Measurements from ENCODE around the gene LRP1B.

The LRP1B gene

GRCh38 chr2:141063406-141063805, 1067.4 kb downstream of the LRP1B start:
- no peak for DNase-seq

- DNase-seq, result no peak
These were observed 1068.4 kb downstream of the LRP1B start for GRCh38 chr2:141062443-141062842.

DNA sequence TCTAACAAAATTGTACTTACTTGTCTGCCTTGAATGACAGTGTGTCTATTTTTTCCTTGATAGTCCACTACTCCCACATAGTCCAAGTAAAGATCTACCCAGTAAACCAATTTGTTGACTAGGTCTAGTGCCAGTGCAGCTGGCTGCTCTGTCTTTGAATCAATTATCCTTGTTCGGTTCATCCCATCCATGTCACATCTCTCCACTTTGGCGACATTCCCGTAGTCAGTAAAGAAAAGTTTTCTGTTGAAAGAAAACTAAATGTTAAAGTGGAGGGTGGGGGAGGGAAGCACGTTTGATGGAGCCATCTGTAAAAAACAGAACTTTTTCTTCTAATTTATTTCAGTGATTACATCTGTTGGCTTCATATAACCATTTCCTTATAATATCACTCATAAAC, 1068.8 kb downstream of the LRP1B start:
- DNase-seq, result no peak

DNA sequence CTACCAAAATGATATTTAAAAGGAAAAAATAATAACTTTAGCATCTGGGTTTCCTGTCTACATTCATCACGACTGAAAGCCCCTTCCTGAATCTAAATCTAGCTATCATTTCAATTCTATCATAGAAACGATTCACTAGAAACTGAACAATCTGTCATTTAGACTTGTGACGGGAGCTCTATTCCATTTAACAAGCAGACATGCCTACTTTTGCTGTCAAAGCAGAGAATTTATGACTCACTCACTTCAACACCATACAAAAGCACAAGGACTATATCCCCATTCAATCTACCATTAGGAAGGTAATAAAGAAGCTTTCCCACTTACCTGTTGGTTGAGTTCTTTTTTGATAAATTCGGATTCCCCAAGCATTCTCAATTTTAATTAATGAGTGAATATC, 1072.3 kb downstream of the LRP1B start:
- DNase-seq, result no peak

DNA sequence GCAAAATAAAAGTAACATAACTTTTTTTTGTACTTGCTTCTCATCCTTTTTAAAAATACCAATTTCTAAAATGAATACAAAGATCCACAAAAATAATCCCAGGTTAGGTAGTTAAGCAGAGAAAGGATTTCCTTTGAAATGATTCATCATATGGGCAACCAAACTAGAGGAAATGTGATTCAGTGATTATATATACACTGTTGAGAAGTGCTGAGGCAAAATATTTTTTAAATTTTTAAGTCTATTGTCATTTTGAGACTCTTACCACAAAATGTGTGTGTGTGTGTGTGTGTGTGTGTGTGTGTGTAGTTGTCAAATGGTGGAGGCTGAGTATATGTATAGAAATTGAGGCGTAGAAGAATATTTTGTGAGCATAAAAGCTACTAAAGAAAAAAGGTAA, 1075.3 kb downstream of the LRP1B start:
- no peak for DNase-seq

- DNase-seq, result no peak
These were observed 1081.9 kb downstream of the LRP1B start for GRCh38 chr2:141048951-141049350.

DNA sequence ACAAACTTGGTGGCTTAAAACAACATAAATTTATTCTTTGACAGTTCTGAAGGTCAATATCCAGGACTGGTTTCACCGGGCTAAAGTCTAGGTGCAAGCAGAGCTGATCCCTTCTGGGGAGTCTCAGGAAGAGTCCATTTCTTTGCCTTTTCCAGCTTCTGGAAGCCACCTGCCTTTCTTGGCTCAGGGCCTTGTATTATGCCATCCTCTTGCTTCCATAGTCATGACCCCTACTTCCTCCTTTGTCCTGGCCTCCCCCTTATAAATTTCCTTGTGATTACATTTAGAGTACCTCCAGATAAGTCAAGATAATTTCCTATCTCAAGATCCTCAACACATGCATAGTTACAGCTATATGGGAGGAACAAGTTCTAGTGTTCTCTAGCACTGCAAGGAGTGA, 1089.5 kb downstream of the LRP1B start:
- DNase-seq, result no peak

- DNase-seq, result no peak
These were observed 1092.5 kb downstream of the LRP1B start for GRCh38 chr2:141038341-141038740.

DNA sequence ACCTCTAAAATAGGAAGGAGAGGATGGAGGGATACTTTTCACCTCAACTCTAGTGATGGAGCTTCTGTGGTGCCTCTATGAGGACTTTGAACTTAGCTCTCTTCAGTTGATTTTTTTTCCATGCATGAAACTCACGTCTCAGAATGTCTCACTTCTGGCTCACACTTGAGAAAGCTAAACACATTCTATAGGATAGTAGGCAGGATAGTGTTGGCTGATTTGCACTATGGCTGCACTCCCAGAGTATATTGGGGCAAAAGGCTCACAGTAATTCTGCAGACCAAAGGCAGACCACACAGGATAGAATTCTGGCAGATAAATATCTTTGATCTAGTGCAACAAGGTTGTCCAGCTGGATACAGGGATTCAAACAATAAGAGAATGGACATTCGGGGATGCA, 1093.5 kb downstream of the LRP1B start:
- DNase-seq, result no peak

GRCh38 chr2:141035846-141036420, 1094.9 kb downstream of the LRP1B start:
- no peak for DNase-seq

GRCh38 chr2:141029428-141030078, 1101.3 kb downstream of the LRP1B start:
- no peak for DNase-seq

DNA sequence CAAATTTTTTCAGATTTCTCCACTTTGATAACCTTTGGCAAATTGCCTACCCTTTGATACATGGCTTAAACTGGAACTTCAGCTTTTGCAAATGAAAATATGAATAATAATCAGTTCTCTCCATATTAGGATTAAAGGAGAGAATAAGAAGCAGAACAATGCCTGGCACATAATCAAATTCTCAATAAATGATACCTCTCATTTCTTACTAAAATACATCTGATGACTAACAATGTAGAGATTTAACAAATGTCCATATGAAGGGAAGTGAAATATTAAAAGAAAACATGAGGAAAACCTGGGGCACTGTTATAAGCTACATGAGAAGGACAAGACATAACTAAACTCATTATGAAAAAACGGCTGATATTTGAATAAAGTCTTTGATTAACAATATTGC, 1103.6 kb downstream of the LRP1B start:
- no peak for DNase-seq

- no peak for DNase-seq
These were observed 1109.2 kb downstream of the LRP1B start for GRCh38 chr2:141021611-141022010.

DNA sequence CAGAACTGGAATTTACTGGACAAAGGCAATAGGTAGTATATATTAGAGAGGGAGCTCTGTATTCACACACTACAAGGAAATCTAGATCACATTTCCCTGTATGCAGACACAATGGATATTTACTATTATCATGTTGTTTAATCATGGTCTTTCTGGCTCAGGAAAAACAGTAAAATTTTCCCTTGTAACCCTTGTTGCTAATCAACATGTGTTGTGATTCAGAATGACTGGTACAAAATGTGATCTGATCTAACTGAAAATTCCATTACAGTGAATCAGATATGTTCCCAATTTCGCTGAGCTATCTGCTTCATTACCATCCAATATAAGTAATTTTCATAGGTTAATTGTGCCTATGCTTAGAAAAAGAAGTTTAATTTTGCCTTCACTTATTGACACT, 1109.7 kb downstream of the LRP1B start:
- no peak for DNase-seq

DNA sequence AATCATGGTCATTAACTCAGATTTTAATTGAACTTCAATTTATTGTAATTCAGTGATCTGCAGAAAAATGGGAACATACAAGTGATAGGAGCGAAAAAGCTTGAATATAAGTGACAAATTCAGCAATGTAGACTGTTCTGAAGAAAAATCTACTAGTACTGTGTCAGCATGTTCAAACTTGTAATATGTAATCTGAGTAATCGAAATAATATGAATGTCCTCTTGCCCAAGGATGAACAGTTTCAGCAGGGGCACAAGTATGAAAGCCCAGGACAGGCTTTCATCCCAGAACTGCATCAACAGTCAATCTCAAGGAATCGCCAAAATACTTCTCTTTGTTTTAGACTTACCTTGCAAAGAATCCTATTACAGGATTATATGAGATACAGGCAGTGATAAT, 1110.5 kb downstream of the LRP1B start:
- DNase-seq, result no peak

DNA sequence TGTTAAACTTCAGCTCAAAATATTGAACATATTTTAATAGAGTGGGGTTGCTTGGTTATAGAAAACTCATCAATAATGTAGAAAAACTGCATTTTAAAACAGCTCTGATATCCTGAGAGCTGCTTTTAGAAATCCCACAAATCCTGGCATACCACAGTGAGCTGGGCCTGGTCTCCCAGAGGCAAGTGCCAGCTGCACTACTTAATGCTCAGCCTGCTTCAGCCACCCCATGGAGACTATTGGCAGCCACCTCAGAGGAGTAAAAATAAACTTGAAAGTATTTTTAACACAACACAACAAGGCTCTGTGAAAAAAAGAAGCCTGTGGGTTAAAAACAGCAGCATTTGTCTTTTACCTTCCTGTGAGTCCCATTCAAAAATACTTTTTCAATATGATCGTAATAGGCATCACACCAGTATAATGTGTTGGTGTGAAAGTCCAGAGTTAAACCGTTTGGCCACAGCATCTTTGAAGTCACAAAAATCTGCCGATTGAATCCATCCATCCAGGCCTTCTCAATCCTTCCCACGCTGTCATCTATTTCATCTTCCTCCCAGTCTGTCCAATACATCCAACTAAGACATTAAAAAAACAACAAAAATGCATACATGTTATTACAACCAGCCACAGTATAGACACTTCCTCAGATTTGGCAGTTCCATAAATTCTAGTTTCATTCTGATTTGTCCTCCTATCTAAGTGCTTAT, 1115.3 kb downstream of the LRP1B start:
- peak; percentile 6 for DNase-seq

DNA sequence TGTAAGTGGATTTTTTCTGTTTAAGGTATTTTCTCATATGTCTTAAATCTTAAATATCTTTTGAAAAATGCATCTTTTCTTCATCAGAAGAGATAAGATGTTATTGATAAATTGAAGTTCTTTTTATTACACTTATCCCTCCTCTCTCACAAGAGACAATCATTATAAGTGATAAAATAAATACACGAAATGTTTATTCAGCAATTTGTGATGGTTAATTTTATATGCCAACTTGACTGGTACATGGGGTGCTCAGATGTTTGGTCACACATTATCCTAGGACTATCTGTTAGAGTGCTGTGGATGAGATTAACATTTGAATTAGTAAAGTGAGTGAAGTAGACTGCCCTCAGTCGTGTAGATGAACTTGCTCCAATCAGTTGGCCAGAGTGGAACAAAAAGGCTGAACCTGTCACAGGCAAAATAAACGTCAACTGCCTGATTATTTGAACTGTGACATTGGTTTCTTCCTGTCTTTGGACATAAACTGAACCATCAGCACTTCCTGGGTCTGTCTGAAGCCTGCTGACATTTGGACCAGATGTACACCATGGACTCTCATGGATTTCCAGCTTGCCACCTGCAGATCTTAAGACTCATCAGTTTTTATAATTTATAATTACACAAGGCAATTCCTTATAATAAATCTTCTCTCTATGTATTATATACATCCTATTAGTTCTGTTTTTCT, 1126.7 kb downstream of the LRP1B start:
- no peak for DNase-seq

GRCh38 chr2:141001750-141002149, 1129.1 kb downstream of the LRP1B start:
- DNase-seq, result no peak

DNA sequence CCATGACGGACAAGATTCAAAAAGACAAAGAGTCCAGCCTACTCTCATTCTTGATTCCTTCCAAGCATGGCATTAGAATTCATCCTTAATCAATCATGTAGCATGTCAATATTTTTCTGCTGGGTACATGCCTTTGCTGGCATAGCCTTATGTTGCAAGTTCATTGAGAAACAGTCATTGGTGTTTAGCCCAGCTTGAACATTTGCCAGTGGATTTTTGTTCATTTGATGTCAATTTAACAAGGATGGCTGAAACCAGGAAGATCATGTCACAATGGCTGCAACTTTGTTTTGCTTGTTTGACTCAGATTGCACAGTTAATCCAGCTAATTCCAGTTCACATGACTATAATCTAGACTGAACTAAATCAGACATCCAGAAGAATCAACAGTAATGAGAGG, 1132.2 kb downstream of the LRP1B start:
- no peak for DNase-seq

DNA sequence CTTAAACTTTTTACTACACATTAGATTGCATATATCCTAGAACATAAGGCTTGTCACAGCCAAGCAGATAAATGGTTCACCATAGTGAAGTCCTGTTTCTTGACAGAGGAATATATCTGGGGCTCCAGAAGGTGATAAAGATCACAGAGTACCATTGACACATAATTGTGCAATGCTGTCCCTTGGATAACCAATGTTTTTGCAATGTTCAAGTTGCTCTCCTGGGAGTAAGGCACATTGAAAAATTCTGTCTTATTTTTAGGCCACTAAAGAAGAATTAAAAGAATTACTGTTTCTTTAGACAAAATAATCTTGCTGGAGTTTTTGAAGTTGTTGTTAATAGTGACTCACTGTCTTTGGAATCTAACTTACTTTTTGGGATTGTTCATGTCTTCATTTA, 1132.8 kb downstream of the LRP1B start:
- no peak for DNase-seq

- DNase-seq, result no peak
These were observed 1136.0 kb downstream of the LRP1B start for GRCh38 chr2:140994856-140995255.

- DNase-seq, result no peak
These were observed 1140.4 kb downstream of the LRP1B start for GRCh38 chr2:140990416-140990815.

GRCh38 chr2:140988597-140988996, 1142.2 kb downstream of the LRP1B start:
- no peak for DNase-seq

DNA sequence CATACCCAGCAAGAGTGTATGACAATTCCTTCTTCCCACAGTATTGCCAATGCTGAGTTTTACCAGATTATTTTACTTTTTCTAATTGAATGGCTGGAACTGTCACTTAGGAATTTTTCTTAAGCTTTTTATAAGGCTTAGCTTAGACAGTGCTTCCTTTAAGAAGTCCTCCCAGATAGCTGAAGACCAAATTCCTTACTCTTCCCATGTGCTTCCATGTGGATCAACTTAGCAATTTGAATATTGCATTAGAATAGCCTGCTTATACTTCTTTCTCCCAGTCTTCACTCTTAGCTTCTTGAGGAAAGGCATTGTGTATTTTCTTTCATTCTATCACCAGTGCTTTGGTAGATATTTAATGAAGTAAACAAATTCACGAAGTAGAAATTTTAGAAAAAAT, 1144.4 kb downstream of the LRP1B start:
- DNase-seq, result no peak
